Progenitor cell of endocrine pancreas (in vitro differentiated cells): Measurements from ENCODE around the gene NRCAM. TPM values are rescaled to one million over a fixed set of nuclear protein-coding genes. Genes with fewer than 3 reads are reported as not detected.

ENCODE experiments used
- DNase-seq: peaks from one replicate; pipeline ENCODE4 v3.0.0; 2021; ENCODE audit warnings: low spot score; ENCODE audit not compliant: unreplicated experiment
- H3K27ac Mint-ChIP-seq: 2 replicates; pipeline ENCODE4 v1.8.0; 2021; ENCODE audit warnings: mild to moderate bottlenecking, moderate library complexity, mixed read lengths
- H3K27me3 Mint-ChIP-seq: 2 replicates; pipeline ENCODE4 v1.8.0; 2021; ENCODE audit warnings: mixed read lengths
- H3K36me3 Mint-ChIP-seq: 2 replicates; pipeline ENCODE4 v1.8.0; 2022; ENCODE audit warnings: mixed read lengths; ENCODE audit not compliant: insufficient read depth
- H3K4me1 Mint-ChIP-seq: 2 replicates; pipeline ENCODE4 v1.8.0; 2021; ENCODE audit warnings: low read depth, mixed read lengths
- H3K4me3 Mint-ChIP-seq: 2 replicates; pipeline ENCODE4 v1.8.0; 2021; ENCODE audit warnings: low read depth, mild to moderate bottlenecking, moderate library complexity, mixed read lengths
- H3K9me3 Mint-ChIP-seq: 2 replicates; pipeline ENCODE4 v1.8.0; 2021; ENCODE audit warnings: low read depth, mixed read lengths
- CTCF ChIP-seq: fragments of 200-600 bp; sonication (generic); IDR thresholded peaks from one replicate; pipeline ENCODE4 v1.5.0; 2021; ENCODE audit warnings: antibody characterized with exemption, mild to moderate bottlenecking; ENCODE audit not compliant: unreplicated experiment
- total RNA-seq: library from RNA; stranded (reverse); gene quantifications from 2 replicates; pipeline ENCODE4 v1.2.1, GENCODE V29; 2021

NRCAM gene
- total RNA-seq, 1 donor from 2014 or later, result 19.9 TPM

- TF ChIP-seq CTCF, result no peak
- Mint-ChIP-seq H3K4me1 (peaks cover 2% of the 10 kb centered on the region), H3K27me3 (no peaks in the 10 kb centered on the region), H3K9me3 (no peaks in the 10 kb centered on the region), H3K27ac (no peak overlapping the region), H3K36me3 (peaks cover 1% of the 10 kb centered on the region), H3K4me3 (no peak overlapping the region)
- DNase-seq, result no peak
Observed at GRCh38 chr7:108128514-108128913, 327.7 kb downstream of the NRCAM start.

GRCh38 chr7:108127461-108127860 lies 328.8 kb downstream of the NRCAM start:
- Mint-ChIP-seq H3K4me1 (peaks cover 2% of the 10 kb centered on the region), H3K4me3 (no peak overlapping the region), H3K36me3 (peaks cover 1% of the 10 kb centered on the region), H3K9me3 (no peaks in the 10 kb centered on the region), H3K27me3 (no peaks in the 10 kb centered on the region), H3K27ac (no peak overlapping the region)
- DNase-seq, result no peak
- TF ChIP-seq CTCF, result no peak

GRCh38 chr7:108124820-108125219 lies 331.4 kb downstream of the NRCAM start:
- no peak for TF ChIP-seq CTCF
- DNase-seq, result no peak
- H3K9me3 Mint-ChIP-seq, result no peaks in the 10 kb centered on the region
- H3K4me1 Mint-ChIP-seq, result peaks cover 2% of the 10 kb centered on the region
- H3K4me3 Mint-ChIP-seq, result no peak overlapping the region
- H3K27ac Mint-ChIP-seq, result no peak overlapping the region
- no peaks in the 10 kb centered on the region for H3K27me3 Mint-ChIP-seq
- no peaks in the 10 kb centered on the region for H3K36me3 Mint-ChIP-seq

GRCh38 chr7:108122181-108122580 lies 334.1 kb downstream of the NRCAM start:
- DNase-seq, result no peak
- H3K36me3 Mint-ChIP-seq, result no peaks in the 10 kb centered on the region
- H3K27ac Mint-ChIP-seq, result no peak overlapping the region
- no peak for TF ChIP-seq CTCF
- no peaks in the 10 kb centered on the region for H3K27me3 Mint-ChIP-seq
- H3K4me3 Mint-ChIP-seq, result no peak overlapping the region
- H3K4me1 Mint-ChIP-seq, result peaks cover 2% of the 10 kb centered on the region
- no peaks in the 10 kb centered on the region for H3K9me3 Mint-ChIP-seq

- no peak overlapping the region for H3K27ac Mint-ChIP-seq
- TF ChIP-seq CTCF, result no peak
- DNase-seq, result no peak
- H3K36me3 Mint-ChIP-seq, result no peaks in the 10 kb centered on the region
- H3K4me1 Mint-ChIP-seq, result no peaks in the 10 kb centered on the region
- no peaks in the 10 kb centered on the region for H3K27me3 Mint-ChIP-seq
- H3K4me3 Mint-ChIP-seq, result no peak overlapping the region
- H3K9me3 Mint-ChIP-seq, result no peaks in the 10 kb centered on the region
Observed at GRCh38 chr7:108120933-108121332, 335.3 kb downstream of the NRCAM start.
